ENCODE results near the gene RBM20. TPM values are rescaled to one million over a fixed set of nuclear protein-coding genes. Genes with fewer than 3 reads are reported as not detected.
"Not testable (repeated sequence)": the region's sequence is repeated elsewhere in the genome, so short reads cannot be mapped to it uniquely, and the experiment has no call there.

The RBM20 gene
- total RNA-seq, 4 donors from 2014 or later = 1.6 to 18.6 (median 3.2) TPM

DNA sequence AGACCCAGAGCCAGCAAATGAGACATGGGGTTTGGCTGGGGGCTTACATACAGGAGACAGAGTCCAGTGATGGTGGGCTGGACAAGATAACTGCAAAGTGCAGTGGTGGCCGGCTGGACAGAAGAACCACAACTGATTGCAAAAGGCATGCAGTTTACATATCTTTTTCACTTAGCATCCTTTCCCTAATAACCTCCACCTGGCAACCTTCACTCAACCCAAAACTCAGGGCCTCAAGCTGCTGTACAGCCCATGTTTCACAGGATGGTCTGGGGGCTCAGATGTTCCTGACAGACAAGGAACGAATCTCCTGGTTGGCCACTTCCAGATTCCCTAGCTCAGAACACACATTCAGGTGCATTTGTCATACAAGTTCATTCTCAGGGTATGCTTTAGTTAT is 219.8 kb downstream of the RBM20 start:
- no peak for TF ChIP-seq POLR2AphosphoS5 (IDR thresholded peaks at IDR 0.05)
- TF ChIP-seq POLR2A (IDR thresholded peaks at IDR 0.05) = no peak
- no peak for TF ChIP-seq EP300 (IDR thresholded peaks at IDR 0.05)
- TF ChIP-seq, protein P1, sequence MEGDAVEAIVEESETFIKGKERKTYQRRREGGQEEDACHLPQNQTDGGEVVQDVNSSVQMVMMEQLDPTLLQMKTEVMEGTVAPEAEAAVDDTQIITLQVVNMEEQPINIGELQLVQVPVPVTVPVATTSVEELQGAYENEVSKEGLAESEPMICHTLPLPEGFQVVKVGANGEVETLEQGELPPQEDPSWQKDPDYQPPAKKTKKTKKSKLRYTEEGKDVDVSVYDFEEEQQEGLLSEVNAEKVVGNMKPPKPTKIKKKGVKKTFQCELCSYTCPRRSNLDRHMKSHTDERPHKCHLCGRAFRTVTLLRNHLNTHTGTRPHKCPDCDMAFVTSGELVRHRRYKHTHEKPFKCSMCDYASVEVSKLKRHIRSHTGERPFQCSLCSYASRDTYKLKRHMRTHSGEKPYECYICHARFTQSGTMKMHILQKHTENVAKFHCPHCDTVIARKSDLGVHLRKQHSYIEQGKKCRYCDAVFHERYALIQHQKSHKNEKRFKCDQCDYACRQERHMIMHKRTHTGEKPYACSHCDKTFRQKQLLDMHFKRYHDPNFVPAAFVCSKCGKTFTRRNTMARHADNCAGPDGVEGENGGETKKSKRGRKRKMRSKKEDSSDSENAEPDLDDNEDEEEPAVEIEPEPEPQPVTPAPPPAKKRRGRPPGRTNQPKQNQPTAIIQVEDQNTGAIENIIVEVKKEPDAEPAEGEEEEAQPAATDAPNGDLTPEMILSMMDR (IDR thresholded peaks at IDR 0.05) = no peak
- no peak for DNase-seq (ENCODE audit: low spot score in 2 of 2)
- H3K36me3 ChIP-seq = no peaks in the 10 kb centered on the region
- 85% methylated on average over 2 of the region's 2 CpGs for WGBS
- peak overlapping the region; percentile 84 for H3K27ac ChIP-seq
- H3K27me3 ChIP-seq = no peaks in the 10 kb centered on the region
- no peaks in the 10 kb centered on the region for H3K9me3 ChIP-seq
- no peak overlapping the region for H3K4me3 ChIP-seq
- H3K4me1 ChIP-seq = peaks cover 95% of the 10 kb centered on the region

DNA sequence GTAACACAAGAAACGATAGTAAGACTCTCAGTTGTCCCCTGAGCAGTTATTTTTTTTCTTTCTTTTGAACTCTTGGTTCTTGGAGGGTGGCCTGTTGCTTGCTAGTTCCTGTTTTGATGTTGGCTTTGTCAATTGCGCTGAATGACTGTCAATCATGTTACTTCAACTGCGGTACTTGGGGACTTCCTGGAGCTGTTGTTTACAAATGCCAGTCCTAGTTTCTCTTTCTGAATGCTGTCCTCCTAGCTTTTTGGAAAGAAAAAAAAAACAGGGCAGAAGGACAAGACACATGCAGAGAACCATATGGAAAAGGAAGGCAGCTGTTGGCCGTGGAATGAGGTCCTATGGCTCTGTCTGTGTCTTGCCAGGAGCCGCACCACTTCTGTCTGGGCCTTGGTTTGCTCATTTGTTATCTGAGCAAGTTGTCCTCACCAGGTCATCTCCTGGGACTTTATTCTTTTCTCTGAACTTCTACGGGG is 220.6 kb downstream of the RBM20 start:
- TF ChIP-seq EP300 (IDR thresholded peaks at IDR 0.05) (no peak), POLR2AphosphoS5 (IDR thresholded peaks at IDR 0.05) (no peak), POLR2A (IDR thresholded peaks at IDR 0.05) (no peak)
- TF ChIP-seq, protein P1 (IDR thresholded peaks at IDR 0.05) = no peak
- WGBS = 25% methylated on average over 6 of the region's 6 CpGs
- DNase-seq (ENCODE audit: low spot score in 2 of 2) = no peak
- H3K4me3 ChIP-seq = peak overlapping the region; percentile 9
- no peaks in the 10 kb centered on the region for H3K36me3 ChIP-seq
- H3K27ac ChIP-seq = peak overlapping the region; percentile 84
- H3K27me3 ChIP-seq = no peaks in the 10 kb centered on the region
- H3K4me1 ChIP-seq = peaks cover 92% of the 10 kb centered on the region
- no peaks in the 10 kb centered on the region for H3K9me3 ChIP-seq

DNA sequence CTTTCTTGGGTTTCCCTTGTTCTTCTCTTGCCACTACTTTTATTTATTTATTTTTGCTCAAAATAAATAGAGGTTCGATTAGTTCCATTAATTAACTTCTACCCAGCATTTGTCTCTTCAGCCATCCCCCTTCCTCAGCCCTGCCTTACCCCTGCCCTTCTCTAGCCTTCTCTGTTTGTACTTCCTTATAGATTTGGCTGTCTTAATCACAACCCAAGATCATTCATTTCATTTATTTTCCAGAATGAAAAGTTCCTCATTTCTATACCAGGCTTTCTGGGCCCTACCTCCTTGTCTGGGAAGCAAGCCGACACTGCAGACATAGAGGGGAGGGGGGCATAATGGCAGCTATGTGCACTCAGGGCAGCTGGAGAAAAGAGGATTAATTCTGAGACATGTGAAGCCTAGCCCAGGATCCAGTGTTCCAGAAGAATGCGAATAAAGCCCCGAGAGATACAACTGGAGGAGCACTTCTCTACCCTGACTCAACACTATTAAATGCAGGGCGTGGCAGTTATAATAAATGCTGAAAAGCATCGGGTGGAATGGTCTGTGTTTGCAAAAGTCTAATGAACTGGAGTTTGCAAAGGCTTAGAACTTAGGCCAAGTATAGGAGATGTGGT is 221.2 kb downstream of the RBM20 start:
- 18% methylated on average over 6 of the region's 6 CpGs for WGBS
- peaks cover 90% of the 10 kb centered on the region for H3K4me1 ChIP-seq
- DNase-seq (ENCODE audit: low spot score in 2 of 2) = no peak
- H3K27me3 ChIP-seq = no peaks in the 10 kb centered on the region
- no peak for TF ChIP-seq POLR2A (IDR thresholded peaks at IDR 0.05)
- TF ChIP-seq EP300 (IDR thresholded peaks at IDR 0.05) = no peak
- no peak for TF ChIP-seq POLR2AphosphoS5 (IDR thresholded peaks at IDR 0.05)
- TF ChIP-seq, protein P1 (IDR thresholded peaks at IDR 0.05) = no peak
- H3K4me3 ChIP-seq = peak overlapping the region; percentile 9
- no peaks in the 10 kb centered on the region for H3K36me3 ChIP-seq
- H3K9me3 ChIP-seq = no peaks in the 10 kb centered on the region
- peak overlapping the region; percentile 84 for H3K27ac ChIP-seq

GRCh38 chr10:110865809-110866482 is 221.8 kb downstream of the RBM20 start:
- Histone ChIP-seq H3K4me1 (peaks cover 90% of the 10 kb centered on the region), H3K9me3 (no peaks in the 10 kb centered on the region), H3K36me3 (no peaks in the 10 kb centered on the region), H3K27ac (peak overlapping the region; percentile 84), H3K27me3 (no peaks in the 10 kb centered on the region), H3K4me3 (no peak overlapping the region)
- no peak for DNase-seq (ENCODE audit: low spot score in 2 of 2)
- TF ChIP-seq EP300 (IDR thresholded peaks at IDR 0.05) (no peak), POLR2A (IDR thresholded peaks at IDR 0.05) (no peak), POLR2AphosphoS5 (IDR thresholded peaks at IDR 0.05) (no peak)
- TF ChIP-seq, protein P1 (IDR thresholded peaks at IDR 0.05) = no peak
- WGBS = 29% methylated on average over 4 of the region's 4 CpGs

GRCh38 chr10:110867011-110867806 is 223.1 kb downstream of the RBM20 start:
- DNase-seq (ENCODE audit: low spot score in 2 of 2) = not testable (repeated sequence)
- 78% methylated on average over 8 of the region's 8 CpGs for WGBS

More at GRCh38 chr10:110867011-110867806, 223.1 kb downstream of the RBM20 start:
- Histone ChIP-seq H3K27ac (peak overlapping the region; percentile 61), H3K4me1 (peaks cover 81% of the 10 kb centered on the region)
- H3K27me3 ChIP-seq, H3K36me3 ChIP-seq, H3K4me3 ChIP-seq, H3K9me3 ChIP-seq: not testable (repeated sequence)

All from suprapubic skin (tissue), 4 donors.